ENCODE data around the gene CORO1C. TPM values are rescaled to one million over a fixed set of nuclear protein-coding genes. Genes with fewer than 3 reads are reported as not detected.
"Not testable (repeated sequence)": the region's sequence is repeated elsewhere in the genome, so short reads cannot be mapped to it uniquely, and the experiment has no call there.

The CORO1C gene
- total RNA-seq, 1 donor from 2014 or later = 157 TPM

DNA sequence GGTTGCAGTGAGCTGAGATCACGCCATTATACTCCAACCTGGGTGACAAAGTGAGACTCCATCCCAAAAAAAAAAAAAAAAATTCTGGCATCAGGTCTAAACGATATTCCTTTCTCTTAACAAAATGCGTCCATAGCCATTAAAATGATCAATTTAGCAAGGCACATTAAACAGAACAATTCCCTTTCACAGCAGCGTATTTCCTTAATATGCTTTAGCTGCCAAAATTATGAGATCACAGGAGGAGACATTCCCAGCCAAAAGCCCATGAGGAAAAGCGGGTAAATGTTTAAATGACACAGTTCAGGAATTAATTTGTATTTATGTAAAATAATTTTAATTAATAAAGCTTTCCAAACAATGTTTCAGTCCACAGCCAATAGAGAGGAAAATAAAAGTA lies 54.6 kb downstream of the CORO1C start:
- no peak for DNase-seq (ENCODE audit: low read depth in 2 of 2)

DNA sequence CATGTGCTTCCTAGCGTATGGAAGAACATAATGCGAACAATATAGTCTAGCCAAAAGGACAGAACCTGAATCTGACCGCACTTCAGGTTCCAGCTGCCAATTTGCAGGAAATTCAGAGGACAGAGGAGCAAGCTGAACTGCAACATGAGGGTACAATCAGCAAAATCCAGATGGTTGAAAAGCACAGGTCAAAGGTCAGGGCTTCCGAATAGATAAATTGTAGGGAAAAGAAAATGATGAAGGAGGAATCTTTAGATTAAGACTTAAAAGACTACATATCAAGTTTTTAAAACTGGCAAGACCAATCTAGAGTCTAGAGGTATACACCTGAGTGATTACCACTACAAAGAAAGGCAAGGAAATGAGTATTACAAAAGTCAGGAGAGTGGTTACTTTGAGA lies 55.5 kb downstream of the CORO1C start:
- DNase-seq (ENCODE audit: low read depth in 2 of 2) = no peak

DNA sequence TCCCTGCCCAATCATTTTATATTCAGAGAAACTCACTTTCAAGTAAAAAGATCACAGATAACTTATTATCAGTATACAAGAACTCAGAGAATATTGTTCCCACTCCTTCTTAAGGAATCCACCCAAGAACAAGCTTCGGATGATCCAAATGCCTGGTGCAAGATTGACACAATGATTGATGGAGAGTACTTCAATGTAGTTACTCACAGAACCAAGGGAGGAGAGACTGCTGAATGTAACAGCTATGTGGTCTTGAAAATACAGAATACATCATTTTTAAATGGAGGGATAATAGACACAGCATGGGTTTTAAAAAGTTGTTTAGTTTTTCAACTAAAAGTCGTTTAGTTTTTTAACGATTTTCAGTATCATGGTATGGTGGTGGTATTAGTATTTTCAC lies 59.3 kb downstream of the CORO1C start:
- no peak for DNase-seq (ENCODE audit: low read depth in 2 of 2)

DNA sequence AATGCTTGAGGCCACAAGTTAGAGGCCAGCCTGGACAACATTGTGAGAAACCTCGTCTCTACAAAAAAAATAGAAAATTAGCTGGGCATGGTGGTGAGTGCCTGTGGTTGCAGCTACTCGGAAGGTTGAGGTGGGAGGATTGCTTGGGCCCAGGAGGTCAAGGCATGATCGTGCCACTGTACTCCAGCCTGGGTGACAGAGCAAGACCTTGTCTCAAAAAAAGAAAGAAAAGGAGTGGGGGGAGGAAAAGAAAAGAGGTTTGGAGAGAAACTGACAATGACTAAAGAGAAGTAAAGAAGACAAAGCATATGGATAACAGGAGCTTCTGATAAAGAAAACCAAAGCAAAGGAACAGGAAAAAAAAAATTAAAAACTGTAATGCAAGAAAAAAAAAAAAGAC lies 60.2 kb downstream of the CORO1C start:
- DNase-seq (ENCODE audit: low read depth in 2 of 2) = no peak

DNA sequence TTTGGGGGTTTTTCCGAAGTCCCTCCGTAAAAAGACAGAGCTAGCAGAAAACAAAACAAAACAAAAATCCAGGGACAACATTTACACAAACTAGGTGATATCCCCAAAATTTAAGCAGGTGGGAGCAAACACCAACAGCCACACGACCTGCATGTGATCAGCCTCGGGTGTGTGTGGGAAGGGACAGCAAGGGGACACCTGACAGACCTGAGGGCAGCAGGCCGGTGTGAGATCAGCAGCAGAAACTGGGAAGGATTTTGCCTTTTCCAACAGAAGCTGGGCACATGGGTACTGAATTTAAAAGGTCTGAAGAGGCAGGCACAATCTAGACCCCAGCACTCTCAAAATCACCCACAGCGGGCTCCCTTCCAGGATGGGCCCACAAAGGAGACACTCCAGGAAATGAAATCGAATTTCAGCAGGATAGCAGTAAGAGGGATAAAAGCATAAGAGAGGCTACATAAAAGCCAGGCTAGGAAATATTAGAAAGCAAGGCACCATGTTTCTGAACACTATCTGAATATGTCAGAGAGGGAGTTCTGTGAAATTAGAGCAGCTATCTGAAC lies 61.2 kb downstream of the CORO1C start:
- DNase-seq (ENCODE audit: low read depth in 2 of 2) = no peak

DNA sequence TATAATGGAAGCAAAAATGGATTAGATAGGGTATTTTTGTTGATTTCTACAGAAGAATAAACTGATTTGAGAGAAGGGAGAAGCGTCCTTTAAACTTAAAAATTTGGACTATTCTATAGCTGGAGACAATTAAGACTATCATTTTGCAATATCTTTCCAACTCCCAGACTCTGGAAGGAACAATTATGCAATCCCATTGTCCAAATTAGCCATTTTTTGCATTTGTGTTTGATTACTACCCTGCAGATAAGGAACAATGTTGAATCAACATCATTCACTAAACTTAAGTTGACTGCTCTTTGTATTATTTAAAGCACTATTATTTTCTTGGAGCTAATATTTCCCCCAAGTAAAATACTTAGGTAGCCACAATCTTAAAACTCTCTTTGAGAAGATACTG lies 62.8 kb downstream of the CORO1C start:
- no peak for DNase-seq (ENCODE audit: low read depth in 2 of 2)

DNA sequence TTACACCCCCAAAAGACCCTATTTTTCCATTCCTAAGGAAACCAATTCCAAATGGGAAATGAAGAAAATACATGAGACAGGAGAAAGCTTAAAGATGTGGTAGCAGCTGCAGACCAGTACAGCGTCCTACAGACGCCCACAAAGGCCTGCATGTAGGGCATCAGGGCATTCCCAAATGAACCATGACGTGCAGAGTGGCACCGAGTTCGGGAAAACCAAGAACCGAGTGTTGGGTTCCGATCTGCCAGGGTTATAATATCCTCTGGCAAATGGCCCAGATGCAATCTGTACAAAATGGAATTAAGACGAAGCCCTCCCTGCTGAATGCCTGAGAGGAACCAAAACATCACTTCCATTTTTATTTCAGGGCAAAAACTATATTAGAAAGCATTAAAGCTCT lies 63.3 kb downstream of the CORO1C start:
- no peak for DNase-seq (ENCODE audit: low read depth in 2 of 2)

DNA sequence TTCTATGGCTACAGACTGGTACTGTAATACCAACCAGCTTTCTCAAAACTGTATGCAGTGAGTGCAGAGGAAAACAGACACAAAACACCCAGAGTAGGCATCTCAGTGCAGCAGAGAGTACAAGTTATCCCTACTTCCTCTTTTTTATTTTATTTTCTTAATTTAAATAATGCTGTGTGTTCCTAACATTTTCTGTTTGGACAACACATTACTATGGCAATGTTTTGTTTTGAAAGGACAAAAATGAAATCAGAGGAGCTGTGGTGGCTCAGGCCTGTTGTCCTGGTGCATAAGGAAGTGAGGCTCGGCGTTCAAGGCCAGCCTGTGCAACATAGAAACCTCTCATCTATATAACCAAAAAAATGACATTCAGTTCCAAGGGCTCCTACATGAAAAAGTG lies 64.0 kb downstream of the CORO1C start:
- DNase-seq (ENCODE audit: low read depth in 2 of 2) = no peak

DNA sequence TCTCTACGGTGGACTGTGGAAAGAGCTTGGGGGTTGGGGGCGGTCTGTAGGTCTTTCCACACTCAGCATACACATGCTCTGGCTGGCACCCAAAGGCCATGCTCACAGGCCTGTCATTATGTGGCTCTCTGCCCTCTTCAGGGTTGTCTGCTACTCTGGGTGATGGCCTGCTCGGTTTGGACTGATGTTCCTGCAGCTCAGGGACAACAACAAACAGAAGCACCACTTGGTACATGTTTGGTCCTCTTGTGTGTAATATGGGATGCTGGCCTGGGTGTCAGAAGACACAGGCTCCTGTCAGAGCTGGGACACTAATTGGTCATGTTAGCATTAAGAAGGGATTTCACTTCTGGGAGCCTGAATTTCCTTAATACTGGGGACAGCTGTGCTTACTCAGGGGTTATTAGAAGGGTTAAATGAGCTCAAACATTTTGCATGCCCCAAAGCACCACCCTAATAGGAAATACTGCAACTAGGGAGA lies 64.9 kb downstream of the CORO1C start:
- DNase-seq (ENCODE audit: low read depth in 2 of 2) = peak in 1 of 2 donors; percentile 63

DNA sequence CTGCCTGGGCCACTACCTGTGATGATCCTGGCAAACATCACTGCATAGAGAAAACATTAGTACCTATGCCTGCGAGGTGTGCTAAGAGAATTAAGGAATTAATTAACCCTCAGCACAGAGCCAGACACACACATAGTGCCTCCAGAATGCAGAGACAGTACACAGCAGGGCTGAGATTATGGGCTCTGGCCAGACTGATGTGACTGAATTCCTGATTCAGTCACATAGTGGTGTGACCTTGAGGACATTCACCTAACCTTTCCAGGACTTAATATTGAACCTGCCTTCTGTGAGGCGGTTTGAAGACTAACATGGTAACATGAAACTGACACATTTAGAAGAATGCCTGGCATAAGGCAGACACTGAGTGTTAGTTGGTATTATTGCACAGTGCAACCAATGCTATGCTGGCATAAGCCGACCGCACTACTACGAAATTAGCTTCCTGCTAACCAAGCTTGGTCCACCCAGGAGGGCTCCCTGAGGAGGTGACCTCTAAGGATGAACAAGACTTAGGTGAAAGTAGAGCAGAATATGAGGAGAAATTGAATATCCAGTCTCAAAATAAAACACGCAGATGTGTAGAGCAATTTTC lies 65.6 kb downstream of the CORO1C start:
- DNase-seq (ENCODE audit: low read depth in 2 of 2) = no peak

DNA sequence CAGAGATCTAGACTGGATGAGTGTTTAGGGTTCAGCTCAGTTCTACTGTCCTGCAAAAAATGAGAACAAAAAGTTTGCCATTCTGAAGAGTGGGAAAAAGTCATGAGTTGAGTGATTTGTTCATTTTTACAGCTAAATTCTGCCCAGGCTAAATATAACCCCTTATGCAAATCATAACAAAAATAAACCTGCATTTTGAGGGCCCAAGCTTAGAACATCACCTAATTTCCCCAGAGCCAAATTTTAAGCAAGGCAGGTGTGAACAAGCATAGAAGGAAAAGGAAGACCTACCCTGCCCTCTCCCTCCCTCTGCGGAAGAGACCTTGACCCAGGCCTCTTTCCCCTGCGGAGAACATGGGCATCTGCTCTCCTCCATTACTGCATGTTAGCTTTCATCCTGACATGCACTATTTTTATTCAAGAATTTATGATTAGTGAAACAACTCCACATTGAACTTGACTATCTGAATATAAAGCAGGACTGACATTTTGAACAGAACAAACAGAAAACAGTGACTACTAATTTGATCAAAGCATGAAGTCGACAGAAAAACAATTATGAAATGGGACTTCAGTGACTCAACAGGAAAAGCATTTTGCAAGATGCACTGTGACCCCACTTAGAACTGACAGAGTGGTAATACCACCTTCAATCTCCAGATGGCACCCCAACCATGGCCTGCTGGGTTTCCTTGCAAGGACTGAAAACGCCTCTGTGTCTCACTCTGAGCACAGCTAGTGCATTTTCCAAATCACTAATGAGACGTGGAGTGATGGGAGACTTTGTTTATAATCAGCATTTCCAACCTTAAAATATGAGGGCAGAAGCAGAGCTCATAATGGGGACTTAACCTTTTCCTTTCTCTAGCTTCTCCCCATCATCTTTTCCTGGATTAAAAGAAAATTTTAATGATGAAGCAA lies 66.7 kb downstream of the CORO1C start:
- DNase-seq (ENCODE audit: low read depth in 2 of 2) = peak; percentile 96 to 98

DNA sequence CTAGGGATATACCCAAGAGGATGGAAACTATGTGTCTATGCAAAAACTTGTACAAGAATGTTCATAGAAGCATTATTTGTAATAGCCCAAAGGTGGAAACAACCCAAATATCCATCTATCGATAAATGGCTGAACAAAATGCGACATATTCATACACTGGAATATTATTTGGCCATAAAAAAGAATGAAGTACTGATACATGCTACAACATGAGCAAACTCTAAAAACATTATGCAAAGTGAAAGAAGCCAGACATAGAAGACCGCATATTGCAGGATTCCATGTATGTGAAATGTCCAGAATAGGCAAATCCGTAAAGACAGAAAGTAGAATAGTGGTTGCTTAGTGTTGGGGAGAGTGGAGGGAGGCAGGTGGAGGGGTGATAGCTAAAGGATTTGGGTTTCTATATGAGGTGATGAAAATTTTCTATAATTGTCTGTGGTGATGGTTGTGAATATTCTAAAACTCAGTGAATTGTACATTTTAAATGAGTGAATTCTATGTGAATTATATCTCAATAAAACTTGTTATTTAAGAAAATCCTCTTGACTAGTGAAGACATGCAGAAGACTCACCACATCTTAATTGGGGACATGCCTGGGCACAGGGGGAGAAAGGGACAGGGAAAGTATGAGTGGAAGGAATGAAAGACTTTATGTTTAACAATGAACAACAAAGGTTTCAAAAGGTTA lies 67.8 kb downstream of the CORO1C start:
- DNase-seq (ENCODE audit: low read depth in 2 of 2) = no peak

DNA sequence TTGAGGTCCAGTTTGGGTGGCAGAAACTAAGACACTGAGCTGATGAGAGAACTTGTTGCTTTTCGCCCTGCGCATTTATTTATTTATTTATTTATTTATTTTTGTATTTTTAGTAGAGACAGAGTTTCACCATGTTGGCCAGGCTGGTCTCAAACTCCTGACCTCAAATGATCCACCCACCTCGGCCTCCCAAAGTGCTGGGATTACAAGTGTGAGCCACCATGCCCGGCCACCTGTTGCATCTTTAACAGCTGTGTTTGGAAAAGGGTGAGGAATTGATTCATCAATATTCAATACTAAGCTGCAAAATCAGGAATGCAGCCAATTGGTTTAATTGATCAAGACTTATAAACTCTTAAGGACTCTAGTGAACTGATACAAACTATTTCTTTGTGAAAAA lies 73.2 kb downstream of the CORO1C start:
- not testable (repeated sequence) for DNase-seq (ENCODE audit: low read depth in 2 of 2)

DNA sequence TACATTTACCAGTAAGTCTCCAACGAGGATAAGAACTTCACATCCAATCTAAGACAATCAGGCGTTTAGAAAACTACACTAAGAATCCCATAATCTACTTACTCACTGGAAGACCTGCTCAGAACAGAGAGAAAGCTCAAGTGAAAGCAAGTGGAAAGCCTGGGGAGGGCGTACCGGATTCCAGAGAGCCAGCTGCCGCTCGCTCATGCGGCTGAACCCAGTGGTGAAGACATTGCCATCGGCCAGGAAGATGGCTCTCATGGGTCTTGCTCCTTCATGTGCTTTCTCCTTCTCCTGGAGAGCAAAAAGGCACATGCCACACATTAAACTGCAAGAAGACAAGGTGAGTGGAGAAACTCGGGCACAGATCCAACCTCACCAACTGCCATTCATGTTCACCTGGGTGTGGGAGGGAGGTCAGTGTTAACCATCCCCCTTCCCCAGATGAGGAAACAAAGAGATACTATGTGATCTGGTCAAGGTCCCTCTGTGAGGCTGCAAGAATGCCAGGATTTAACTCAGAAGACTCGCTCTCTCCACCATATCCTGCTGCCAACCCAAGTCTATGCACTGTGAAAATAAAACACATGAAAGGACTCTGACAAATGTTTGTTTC lies 74.1 kb downstream of the CORO1C start:
- DNase-seq (ENCODE audit: low read depth in 2 of 2) = no peak

DNA sequence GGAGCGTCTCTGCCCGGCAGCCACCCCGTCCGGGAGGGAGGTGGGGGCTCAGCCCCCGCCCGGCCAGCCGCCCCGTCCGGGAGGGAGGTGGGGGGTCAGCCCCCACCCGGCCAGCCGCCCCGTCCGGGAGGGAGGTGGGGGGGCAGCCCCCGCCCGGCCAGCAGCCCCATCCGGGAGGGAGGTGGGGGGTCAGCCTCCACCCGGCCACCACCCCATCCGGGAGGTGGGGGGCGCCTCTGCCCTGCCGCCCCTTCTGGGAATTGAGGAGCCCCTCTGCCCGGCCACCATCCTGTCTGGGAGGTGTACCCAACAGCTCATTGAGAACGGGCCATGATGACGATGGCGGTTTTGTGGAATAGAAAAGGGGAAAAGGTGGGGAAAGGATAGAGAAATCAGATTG lies 75.1 kb downstream of the CORO1C start:
- not testable (repeated sequence) for DNase-seq (ENCODE audit: low read depth in 2 of 2)

DNA sequence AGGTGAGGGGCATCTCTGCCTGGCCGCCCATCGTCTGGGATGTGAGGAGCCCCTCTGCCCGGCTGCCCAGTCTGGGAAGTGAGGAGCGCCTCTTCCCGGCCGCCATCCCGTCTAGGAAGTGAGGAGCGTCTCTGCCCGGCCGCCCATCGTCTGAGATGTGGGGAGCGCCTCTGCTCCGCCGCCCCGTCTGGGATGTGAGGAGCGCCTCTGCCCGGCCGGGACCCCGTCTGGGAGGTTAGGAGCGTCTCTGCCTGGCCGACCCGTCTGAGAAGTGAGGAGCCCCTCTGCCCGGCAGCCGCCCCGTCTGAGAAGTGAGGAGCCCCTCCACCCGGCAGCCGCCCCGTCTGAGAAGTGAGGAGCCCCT lies 75.5 kb downstream of the CORO1C start:
- DNase-seq (ENCODE audit: low read depth in 2 of 2) = not testable (repeated sequence)

DNA sequence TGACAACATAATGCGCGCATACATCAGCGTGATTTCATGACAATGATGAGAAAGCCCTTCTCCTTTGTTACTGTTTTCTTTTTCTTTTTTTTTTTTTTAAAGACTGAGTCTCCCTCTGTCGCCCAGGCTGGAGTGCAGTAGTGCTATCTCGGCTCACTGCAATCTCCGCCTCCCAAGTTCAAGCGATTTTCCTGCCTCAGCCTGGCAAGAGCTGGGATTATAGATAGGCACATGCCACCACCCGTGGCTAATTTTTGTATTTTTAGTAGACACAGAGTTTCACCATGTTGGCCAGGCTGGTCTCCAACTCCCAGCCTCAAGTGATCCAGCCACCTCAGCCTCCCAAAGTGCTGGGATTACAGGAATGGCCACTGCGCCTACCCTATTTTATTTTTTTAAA lies 76.7 kb downstream of the CORO1C start:
- not testable (repeated sequence) for DNase-seq (ENCODE audit: low read depth in 2 of 2)

DNA sequence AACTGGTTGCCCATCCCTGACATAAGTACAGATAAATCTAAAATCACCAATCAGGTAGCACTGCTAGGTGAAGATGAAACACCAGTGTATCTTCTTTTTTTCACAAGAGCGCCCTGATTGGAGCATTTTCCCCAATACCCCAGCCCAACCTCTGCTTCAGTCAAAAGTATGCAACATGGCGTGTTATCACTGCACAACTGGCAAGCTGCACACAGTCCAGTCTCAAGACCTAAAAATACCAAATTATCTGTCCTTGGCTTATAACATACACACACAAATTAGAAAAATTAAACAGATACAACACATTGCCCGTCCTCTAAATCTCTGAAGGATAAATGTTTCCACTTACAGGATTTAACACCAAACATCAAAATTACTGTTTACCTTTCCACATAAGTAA lies 77.4 kb downstream of the CORO1C start:
- DNase-seq (ENCODE audit: low read depth in 2 of 2) = no peak

DNA sequence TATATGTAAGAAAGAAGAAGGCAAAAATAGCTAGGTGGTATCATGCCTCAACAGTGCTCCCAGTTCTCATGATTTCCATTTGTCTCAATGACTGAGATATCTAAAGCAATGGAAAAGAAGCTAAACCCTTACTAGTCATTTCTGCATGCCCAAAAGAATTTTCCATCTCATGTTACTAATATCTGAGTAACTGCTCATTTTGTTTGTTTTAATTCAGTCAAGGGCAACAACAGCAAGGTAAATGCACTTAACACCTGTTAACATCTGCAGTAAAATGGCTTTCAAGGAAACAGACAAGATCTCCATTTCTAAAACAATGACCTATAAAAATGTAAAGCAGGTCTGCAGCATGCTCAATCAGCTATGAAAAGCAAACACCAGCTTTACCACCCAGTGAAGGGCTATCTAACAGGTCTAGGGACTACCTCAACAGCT lies 78.2 kb downstream of the CORO1C start:
- no peak for DNase-seq (ENCODE audit: low read depth in 2 of 2)

DNA sequence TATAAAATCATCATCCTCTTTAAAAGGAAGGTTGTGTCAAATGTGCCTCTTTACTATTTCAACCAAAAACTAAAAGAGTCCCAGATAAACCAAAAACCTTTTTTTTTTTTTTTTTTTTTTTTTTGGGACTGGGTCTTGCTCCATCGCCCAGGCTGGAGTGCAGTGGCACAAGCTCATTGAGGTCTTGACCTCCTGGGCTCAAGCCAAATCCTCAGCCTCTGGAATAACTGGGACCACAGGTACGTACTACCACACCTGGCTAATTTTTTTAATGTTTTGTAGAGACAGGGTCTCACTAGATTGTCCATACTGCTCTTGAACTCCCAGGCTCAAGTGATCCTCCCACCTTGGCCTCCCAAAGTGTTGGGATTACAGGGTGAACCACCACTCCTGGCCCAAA lies 81.2 kb downstream of the CORO1C start:
- DNase-seq (ENCODE audit: low read depth in 2 of 2) = no peak

DNA sequence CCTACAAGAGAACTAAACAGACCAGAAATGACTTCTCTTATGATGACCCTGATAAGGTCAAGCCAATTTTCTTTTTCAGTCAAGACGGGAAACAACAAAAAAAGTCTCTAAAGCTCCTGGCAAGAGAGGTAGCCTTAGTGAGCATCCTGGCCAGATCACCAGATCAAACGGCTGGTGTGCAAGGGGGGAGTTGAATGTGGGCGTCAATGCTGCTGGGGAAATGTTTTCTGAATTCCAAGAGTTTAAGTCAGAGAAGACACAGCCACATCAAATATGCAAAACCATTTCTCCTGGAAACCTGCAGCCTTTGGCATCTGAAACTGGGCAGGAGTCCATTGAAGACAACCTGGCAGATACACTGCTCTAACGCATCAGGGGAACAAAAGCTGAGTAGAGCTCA lies 81.6 kb downstream of the CORO1C start:
- DNase-seq (ENCODE audit: low read depth in 2 of 2) = peak in 1 of 2 donors; percentile 85

DNA sequence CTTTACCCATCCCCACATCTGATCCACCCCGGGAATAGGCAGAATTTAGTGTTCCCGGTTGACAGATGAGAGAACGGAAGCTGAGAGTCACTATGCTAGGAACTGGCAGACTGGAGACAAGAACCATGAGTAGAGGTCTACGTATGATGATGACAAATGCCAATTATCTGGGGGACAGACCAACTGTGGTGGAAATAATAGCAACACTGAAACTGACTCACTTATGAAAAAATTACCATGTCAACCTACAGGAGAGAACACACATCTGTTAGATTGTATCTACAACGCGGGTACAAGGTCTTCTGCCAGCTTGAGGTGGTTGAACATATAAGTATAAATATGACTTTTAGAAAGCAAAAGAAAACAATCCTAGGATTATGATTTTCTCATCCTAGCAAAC lies 82.2 kb downstream of the CORO1C start:
- DNase-seq (ENCODE audit: low read depth in 2 of 2) = peak in 1 of 2 donors; percentile 78

Data from lung microvascular endothelial cell (primary cell).